Thymus (tissue), 11 donors: ENCODE measurements around the gene PRCP. TPM values are rescaled to one million over a fixed set of nuclear protein-coding genes. Genes with fewer than 3 reads are reported as not detected.

Experiments used
- DNase-seq, 9 donors: peaks; one replicate each; pipeline ENCODE4 v3.0.0-alpha.2; 2013; ENCODE audit warnings: low spot score in 9 of 9, low read depth in 6 of 9, missing footprints in 1 of 9
- H3K27ac ChIP-seq, 2 donors: one replicate each; pipeline ENCODE4 v1.5.1; 2013; ENCODE audit warnings: control low read depth in 1 of 2, low read depth in 1 of 2, low read length in 1 of 2, mild to moderate bottlenecking in 1 of 2, moderate library complexity in 1 of 2
- H3K27me3 ChIP-seq, 2 donors: one replicate each; pipeline ENCODE4 v1.5.1; 2013; ENCODE audit warnings: low read length in 1 of 2; ENCODE audit not compliant: control insufficient read depth in 2 of 2, insufficient read depth in 1 of 2
- H3K36me3 ChIP-seq, 2 donors: one replicate each; pipeline ENCODE4 v1.5.1; 2013; ENCODE audit warnings: low read length in 1 of 2, mild to moderate bottlenecking in 1 of 2, moderate library complexity in 1 of 2; ENCODE audit not compliant: control insufficient read depth in 2 of 2, insufficient read depth in 2 of 2
- H3K4me1 ChIP-seq, 2 donors: one replicate each; pipeline ENCODE4 v1.5.1; 2013; ENCODE audit warnings: low read length in 2 of 2; ENCODE audit not compliant: control insufficient read depth in 2 of 2, insufficient read depth in 2 of 2
- H3K4me3 ChIP-seq, 2 donors: one replicate each; pipeline ENCODE4 v1.5.1; 2013; ENCODE audit warnings: low read length in 2 of 2, control low read depth in 1 of 2, mild to moderate bottlenecking in 1 of 2
- H3K9me3 ChIP-seq, 2 donors: one replicate each; pipeline ENCODE4 v1.5.1; 2013; ENCODE audit warnings: low read length in 1 of 2, mild to moderate bottlenecking in 1 of 2; ENCODE audit not compliant: control insufficient read depth in 2 of 2, insufficient read depth in 1 of 2
- WGBS: extraction: QIAGEN DNeasy Blood & Tissue Kit; methylation state at CpG from one replicate; pipeline ENCODE4 v1.1.7; 2013; 5-methylcytosine and 5-hydroxymethylcytosine counted together
- polyA plus RNA-seq: library from polyadenylated mRNA; stranded (reverse); fragments of 200-250 nt; gene quantifications from one replicate; pipeline ENCODE4 v1.2.3, GENCODE V29; 2013
- total RNA-seq: library from RNA; stranded (reverse); fragments of 120-200 nt; gene quantifications from one replicate; pipeline ENCODE4 v1.2.4, GENCODE V29; 2013
- donor health status: healthy.

The PRCP gene
- total and polyA plus RNA-seq, 2 donors: 38.4 to 51.7 TPM

DNA sequence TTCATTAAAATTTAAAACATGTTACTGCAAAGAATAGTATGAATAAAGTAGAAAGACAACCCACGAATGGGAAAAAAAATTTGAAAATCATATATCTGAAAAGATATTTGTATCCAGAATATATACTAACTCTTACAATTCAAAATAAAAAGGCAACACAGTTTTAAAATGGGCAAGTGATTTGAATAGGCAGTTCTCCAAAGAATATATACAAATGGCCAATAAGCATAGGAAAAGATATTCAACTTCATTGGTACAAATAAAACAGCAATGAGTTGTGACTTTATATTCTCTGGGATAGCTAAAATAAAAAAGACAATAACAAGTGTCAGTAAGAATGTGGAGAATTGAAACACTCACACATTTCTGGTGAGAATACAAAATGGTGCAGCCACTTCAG, 125.0 kb downstream of the PRCP start:
- no peak overlapping the region for H3K27ac ChIP-seq
- H3K36me3 ChIP-seq: no peaks in the 10 kb centered on the region
- WGBS: 91% methylated on average over 1 of the region's 1 CpG
- H3K4me1 ChIP-seq: no peaks in the 10 kb centered on the region
- no peak for DNase-seq
- no peak overlapping the region for H3K4me3 ChIP-seq
- H3K9me3 ChIP-seq: no peaks in the 10 kb centered on the region
- H3K27me3 ChIP-seq: no peaks in the 10 kb centered on the region

Other genes starting within 250 kb of the PRCP start
- gene FAM181B, start 166.6 kb downstream of the PRCP start, total RNA-seq: 0.24 TPM
- 0.18 TPM for gene FAM181B, start 166.6 kb downstream of the PRCP start, polyA plus RNA-seq
- 8.1 TPM for gene DDIAS, start 1.3 kb upstream of the PRCP start, total RNA-seq
- gene DDIAS, start 1.3 kb upstream of the PRCP start, polyA plus RNA-seq: 2.3 TPM
- 4.5 TPM for gene RAB30, start 171.5 kb upstream of the PRCP start, total RNA-seq
- 7.5 TPM for gene RAB30, start 171.5 kb upstream of the PRCP start, polyA plus RNA-seq